ENCODE measurements around the gene MLYCD.

MLYCD gene

DNA sequence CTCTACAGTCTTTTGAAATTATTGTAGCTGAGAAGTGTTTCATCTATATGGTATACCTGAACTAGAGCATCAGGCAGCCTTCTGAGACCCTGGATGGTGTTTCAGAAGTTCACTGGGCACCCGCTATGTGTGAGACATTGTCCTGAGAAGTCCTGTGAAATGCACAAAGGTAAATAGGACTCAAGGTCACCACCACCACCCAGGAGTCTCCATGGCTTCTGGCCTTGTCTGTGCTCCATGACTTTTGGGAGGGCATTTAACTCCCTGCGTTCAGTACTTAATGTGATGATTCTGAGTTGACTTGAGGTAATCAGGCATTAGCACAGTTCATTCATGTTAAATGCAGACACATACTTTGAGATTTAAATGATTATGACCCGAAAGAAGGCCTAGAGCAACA lies 1.1 kb downstream of the MLYCD start:
- DNase-seq, result no peak

DNA sequence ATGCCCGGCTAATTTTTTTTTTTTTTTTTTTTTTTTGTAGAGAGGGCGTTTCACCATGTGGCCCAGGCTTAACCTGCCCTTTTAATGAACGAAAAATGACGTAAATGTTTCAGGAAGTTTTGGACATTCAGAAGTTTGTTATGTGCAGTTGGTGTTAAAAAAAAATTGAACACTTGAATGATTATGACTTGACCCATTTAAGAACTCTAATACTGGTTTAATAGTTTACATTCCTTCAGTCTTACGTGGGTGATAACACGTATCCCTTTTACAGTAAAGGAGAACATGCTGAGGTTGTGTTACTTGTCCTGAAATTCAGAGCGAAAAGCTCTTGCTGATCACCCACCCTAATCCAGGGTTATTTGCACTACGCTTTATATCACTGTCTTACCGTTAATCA lies 1.7 kb downstream of the MLYCD start:
- DNase-seq, result no peak

DNA sequence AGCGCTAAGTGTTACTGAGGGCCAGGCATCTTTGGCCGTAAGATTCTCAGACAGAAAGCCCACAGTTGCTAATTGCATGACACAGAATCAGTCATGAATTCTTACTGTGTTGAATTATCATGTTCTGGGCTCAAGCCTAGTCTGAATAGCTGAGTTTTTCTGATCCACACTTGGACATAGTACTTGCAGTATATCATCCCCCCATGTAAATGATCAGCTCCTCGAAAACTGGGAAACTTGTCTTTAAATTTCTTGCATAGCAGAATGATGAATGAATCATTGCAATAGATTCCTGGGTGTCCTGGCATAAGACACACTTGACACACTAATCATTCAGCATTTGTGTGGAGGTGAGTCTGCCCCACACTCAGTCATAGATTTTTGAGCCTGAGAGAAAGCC lies 2.2 kb downstream of the MLYCD start:
- no peak for DNase-seq

DNA sequence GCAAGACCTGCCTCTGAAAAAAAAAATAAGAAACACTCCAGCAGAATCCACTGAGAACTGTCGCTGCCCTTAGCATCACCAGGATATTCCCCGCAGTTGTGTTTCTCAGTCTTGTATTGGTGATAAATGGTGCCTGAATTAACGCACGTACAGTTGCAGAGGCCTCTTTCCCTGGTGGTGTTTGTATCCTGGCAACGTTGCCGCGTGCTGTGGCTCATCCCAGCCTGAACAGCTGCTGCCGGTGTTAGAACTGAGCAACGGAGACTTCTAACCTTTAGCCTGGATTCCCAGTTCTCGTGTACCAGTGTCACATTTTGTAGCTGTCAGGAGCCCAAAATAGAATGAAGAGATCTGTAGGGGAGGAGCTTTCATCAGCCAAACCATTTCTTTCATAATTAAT lies 4.8 kb downstream of the MLYCD start:
- DNase-seq, result no peak

DNA sequence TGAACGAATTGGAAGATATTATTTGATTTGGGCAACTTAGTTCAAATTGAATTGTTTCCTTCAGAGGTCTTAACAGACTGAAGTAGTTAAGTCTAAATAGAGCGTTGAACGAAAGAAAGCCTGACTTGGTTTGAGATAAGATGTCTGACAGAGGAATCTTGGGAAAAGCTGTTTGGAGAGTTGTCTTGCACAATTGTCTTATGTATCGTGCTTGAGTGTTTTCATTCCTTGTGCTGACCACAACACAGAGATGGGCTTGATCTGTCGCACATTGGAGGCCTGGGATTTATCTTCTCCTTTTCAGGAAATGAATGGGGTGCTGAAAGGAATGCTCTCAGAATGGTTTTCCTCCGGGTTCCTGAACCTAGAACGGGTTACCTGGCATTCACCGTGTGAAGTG lies 7.8 kb downstream of the MLYCD start:
- DNase-seq, result no peak

DNA sequence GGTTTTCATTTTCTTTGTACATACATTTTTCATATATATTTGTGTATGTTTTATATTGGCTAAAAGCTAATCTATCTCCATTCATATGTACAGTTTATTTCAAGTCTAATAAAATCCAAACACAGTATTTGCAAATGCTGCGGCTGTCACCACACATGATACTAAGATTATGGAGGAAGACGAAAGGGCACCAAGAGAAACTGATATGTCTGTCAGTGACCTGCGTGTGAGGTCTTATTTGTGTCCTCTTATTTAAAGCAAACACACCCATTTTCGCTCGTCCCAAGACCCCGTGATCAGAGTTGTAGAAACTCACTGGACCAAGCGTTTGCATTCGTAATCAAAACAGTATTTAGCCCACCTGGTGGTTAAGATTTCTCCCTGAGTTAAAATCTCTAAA lies 8.2 kb downstream of the MLYCD start:
- DNase-seq, result no peak

DNA sequence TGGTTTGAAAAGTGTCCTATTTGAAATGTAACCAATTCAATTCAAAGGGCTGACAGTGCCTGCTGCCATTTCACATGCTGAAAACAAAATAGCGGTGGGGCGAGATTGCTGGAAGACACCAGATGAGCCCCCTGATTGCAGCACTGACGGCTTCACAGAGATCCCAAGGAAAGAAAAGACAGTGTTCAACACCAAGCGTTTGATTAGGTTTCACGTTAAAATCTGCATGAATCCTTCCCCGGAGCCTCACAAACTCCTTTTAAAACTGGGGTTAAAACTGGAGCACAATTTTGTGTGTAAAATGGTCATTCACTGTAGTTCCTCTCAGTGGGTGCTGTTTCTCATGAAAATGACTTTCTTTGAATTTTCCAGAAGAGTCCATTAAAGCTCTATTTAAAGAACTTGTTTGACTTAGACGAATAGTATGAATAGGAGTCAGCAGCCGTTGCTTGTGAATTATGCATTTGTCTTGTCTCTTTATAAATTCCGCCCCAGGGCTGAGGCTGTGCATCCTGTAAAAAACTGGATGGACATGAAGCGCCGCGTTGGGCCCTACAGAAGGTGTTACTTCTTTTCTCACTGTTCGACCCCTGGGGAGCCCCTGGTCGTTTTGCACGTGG lies 8.8 kb downstream of the MLYCD start:
- DNase-seq, result no peak

DNA sequence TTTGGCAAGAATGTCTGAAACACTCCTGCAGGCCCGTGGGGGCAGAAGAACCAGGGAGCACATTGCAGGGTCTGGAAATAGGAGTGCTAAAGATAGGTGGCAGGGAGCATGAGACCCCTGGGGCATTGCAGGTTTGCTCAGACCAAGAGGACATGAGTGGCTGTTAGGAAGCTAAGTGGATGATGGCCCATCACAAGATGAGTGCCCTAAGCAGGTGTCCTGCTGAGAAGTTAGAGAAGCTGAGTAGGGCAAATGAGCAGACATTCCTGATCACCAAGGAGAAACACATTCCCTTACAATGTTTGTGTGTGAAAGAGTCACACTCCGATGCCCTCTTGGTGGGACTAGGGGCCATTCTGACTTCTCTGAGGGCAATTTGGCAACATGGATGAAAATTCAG lies 9.9 kb downstream of the MLYCD start:
- no peak for DNase-seq

DNA sequence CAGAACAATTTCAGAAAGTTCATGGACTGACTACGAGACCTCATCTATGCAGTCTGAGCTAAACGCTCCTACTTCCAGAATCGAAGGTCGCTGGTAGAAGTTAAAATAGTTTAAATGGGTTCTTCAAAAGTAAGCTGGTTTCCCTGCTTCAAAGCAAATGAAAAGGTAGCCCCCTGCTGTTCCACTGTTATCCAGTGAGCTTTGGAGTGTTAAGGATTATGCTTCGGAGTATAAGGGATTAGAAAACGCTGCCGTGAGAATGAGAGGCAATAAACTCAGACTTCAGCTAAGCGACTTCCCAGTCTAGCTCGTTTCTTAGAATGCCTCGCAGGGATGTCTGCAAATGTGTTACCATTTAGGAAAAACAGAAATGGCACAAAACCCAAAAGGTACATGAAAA lies 12.4 kb downstream of the MLYCD start:
- DNase-seq, result no peak

DNA sequence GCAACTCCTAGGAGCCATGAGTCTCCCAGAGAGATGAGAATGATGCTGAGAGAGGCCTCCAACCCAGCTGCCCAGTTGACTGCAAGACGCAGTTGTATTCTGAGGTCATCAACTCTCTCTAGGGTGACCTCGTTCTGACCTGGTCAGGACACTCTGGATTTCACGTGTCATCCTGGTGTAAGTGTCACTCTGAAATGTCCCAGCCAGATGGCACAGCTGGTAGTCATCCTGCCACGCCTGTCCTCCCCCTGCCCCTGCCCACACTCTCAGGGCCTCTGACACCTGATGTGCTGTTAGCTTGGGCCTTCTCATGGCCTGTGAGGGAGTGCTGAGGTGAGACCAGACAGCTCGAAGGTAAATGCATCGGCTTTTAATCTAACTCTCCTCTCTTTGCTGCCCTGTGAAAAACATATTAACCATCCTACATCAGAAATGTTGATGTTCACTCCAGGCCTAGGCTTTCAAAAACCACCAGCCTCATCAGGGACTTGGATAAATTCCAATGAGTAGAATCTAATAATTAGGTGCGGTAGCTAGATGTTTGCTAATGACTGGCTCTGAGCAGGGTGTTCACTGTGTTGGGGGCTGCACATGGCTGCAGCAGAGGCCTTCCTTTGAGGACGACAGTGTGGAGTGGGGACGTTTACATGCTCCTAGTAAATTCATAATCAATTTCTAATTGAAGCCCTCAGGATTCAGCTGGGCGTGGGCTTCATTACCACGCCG lies 13.8 kb downstream of the MLYCD start:
- no peak for DNase-seq

DNA sequence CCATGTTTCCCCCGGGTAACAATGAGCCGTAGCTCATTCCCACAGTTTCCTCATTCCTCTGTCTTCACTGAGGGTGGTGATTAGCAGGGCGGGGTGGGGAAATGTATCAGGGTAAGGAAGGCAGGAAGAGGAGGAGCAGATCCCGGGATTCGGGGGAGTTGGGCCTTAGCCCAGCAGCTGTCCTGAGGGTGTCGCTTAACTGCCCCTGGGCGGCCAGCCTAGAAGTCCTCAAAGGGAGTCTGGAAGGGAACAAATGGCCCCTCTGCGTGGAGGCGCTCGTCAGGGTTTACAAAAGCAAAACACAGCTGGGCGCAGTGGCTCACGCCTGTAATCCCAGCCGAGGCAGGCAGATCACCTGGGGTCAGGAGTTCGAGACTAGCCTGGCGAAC lies 14.3 kb downstream of the MLYCD start:
- no peak for DNase-seq

DNA sequence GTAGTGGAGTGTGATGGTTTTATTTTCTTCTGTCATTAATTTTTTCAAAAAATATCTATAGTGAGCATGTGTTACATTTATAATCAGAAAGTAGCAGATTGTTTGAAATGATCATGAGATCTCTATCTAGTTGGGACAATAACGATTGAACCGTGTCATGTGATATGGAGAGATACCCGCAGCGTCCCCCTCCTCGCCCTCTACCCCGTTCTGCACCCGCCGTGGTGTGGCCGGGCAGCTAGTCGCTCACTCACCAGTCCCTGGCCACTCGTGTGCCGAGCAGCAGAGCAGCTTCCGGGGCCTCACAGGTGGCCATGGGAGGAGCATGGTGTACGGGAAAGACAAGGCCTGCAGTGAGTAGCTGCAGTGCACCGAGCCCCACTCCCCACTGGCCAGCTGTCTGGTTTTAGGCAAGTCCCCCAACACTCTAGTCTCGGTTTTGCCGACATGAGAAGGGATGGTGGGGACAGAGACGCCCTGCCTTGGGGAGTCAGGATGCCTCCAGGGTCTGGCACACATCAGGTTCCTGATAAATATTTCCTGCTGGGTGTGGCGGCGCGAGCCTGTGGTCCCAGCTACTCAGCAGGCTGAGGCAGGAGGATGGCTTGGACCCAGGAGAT lies 15.3 kb downstream of the MLYCD start:
- DNase-seq, result no peak

DNA sequence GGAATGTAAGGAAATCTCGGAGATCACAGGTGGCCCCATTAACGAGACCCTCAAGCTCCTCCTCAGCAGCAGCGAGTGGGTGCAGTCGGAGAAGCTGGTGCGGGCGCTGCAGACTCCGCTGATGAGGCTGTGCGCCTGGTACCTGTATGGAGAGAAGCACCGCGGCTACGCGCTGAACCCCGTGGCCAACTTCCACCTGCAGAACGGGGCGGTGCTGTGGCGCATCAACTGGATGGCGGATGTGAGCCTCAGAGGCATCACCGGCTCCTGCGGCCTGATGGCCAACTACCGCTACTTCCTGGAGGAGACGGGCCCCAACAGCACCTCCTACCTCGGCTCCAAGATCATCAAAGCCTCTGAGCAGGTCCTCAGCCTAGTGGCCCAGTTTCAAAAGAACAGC lies 16.2 kb downstream of the MLYCD start:
- no peak for DNase-seq

DNA sequence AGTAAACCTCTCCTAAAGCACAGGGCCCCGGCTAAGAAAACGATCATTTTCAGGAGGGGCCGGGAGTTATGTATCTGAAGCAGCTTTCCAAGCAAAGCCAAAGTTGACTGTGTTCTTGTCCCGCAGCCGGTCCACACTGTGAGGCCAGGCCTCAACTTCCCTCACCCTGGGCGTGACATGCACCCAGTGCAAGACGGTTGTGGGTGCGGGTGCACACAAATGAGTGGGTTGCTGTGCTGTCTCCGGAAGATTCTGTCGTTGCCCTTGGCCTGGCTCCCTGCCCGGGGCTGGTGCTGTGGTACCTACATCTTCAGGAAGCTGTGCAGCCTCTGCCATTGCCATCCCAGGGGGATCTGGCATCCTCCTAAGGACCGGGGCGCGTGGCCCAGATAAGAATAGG lies 16.6 kb downstream of the MLYCD start:
- no peak for DNase-seq

DNA sequence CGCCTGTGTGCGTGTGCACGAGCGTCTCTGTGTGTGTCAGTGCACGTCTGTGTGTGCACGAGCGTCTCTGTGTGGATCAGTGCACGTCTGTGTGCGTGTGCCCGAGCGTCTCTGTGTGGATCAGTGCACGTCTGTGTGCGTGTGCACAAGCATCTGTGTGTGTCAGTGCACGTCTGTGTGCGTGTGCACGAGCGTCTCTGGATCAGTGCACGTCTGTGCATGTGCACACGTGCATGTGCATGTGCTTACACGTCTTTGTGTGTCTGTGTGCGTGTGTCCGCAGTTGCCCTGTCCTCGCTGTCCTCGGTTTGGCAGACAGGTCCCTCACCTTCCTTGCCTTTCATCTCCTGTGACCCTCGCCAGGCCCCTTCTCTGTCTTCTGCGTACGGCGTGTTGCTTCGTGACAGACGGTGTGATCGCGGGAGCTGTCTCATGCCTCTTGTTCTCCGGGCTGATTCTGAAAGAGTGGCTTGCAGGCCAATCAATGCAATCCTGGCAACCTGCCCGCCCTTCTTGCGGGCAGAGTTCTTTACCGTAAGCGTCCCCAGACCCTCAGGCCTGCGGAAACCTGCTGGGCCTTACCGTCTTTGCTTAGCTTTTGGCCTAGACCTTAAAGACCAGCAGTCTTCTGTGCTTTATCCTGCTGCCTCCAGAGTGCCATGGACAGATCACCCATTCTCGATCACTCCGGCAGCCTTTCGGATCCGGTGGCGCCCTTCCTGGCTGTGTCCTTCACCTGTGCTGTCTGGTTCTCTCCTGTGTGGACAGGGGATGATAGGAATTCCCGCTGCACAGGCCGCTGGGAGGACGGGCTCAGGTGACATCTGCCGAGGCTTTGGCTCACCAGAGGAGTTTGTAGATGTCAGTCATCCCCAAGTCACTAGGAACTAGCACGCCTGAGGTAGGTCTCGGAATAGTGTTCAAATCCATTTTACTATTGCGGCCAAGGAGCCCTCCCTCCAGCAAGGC lies 18.5 kb downstream of the MLYCD start:
- DNase-seq, result no peak

DNA sequence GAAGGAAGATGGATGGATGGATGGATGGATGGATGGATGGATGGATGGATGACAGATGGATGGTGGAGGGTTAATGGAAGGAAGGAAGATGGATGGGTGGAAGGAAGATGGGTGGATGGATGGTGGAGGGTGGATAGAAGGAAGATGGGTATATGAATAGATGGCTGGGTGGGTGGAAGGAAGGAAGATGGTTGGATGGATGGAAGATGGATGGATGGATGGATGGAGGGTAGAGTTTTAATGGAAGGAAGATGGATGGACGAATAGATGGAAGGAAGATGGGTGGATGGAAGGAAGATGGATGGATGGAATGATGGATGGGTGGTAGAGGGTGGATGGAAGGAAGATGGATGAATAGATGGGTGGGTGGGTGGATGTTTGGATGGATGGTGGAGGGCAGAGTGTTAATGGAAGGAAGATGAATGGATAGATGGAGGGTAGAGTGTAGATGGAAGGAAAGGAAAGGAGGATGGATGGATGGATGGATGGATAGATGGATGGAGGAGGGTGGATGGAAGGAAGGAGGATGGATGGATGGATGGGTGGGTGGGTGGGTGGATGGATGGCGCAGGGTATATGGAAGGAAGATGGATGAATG lies 22.1 kb downstream of the MLYCD start:
- DNase-seq, result no peak

DNA sequence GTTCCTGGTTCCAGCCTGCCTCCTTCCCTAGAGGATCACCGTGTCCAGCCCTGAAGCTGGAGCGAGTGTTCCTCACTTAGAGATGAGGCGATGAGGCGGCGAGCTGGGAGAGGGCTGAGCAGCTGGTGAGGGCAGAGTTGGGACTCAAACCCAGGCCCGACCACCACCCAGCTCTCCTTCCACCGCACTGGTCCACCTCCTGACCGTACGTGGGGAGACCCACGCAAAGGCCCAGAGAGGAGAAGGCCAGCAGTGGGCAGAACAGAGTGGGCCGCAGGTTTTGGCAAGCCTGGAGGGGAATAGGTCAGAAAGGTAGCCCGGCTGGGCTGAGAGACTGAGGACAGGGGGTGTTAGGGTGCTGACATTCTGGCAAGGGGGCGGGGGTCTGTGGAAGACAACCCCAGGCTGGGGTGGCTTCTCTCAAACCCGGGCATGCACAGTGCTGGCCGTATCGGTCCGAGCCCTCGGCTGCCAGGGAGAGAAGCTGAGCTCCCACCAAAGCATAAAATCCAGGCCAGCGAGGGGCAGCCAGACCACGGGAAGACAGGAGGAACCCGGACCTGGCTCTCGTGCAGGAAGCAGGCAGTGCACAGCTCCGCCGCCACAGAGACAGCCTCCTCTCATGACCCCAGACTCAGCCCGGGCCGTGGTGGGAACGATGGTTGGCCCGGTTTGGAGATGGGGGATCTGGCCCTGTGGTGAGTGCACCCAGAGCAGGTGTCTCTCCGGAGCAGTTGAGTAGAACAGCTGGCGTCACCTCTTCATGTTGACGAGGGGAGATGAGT lies 24.9 kb downstream of the MLYCD start:
- DNase-seq, result no peak

DNA sequence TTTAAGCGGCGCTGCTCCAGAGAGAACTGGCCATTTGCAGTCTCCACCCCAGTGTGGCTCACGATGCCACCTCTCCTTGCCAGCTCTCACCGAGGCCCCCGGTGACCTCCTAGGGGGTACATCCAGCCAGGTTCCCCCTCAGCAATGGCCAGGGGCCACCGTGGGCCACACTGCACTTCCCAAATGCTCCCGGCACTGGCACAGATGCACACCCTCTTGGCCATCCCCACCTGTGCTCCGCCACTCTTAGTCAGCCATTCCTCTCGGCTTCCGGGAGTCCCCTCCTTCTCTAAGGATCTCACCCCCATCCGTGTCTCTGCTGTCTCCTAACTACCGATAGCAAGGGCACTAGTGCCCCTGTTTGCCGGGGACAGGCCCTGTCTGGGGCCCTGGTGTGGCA lies 25.8 kb downstream of the MLYCD start:
- DNase-seq, result no peak

DNA sequence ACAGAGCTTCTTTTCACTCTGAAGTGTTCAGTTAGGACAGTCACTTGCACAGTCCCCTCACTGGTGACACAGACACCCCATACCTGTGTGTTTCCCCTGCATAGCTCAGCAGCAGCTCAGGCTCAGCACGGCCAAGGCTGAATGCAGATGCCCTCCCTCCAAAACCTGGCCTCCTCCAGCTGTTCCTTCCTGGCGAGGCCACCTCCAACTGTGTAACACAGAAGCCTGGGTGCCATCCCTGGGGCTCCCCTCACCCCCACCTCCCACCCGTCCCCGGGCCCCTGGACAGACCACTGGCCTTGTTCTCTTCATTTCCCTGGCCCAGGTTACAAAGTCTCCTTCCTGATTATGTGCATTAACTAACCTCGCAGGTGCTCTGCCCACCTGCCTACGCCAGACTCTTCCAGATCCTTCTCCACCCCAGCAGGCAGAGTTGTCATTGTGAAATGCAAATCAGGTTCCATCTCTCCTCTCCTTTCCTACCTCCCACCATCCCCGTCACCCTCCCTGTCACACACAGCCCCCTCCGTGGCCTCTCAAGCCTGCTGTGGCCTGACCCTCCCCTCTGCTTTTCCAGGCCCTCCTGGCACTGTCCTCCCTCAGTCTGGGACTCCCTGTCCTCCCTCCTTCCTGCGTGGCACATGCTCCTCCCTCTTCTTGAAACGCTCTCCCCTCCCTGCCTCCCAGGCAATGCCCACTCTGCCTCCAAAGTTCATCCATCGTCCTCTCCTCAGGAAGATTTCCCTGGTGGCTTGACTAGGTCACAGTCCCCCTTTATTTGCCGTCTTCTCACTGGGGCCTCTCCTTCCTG lies 26.4 kb downstream of the MLYCD start:
- no peak for DNase-seq

DNA sequence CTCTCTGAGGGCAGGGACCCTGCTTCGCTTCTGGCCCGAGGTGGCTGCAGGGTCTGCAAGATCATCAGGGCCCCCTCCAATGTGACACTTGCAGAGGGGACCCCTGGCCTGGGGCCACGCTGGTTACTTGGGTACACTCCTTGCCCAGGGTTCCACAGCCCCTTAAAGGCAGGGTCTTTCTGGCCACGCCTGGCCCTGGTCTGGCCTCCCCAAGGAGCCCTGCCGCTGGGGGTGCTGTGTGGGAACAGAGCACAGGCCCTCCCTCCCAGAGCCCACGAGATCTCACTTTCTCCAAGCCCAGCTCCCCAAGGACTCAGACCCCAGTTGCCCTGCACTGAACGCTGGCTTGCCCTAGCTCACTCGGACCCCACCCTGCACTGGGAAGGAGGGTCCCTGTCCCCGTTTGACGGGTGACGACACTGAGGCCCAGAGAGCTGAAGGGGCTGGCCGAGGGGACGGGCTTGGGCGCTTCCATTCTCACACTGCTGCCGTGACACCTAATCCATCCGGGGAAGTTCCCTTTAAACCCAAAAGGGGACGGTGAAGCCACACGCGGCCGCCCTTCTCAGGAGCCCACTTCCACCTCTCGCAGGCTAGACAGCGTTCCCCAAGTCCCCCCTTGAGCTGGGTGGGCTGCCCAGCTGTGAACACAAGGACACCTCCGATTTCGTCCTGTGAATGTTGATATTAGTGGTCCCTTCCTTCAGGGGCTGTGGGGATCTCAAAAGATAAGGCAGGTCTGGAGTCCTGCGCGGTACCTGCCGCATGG lies 27.2 kb downstream of the MLYCD start:
- DNase-seq, result no peak

All from MV-4-11 (cell line).